Activated T-cell treated with anti-CD3 and anti-CD28 coated beads, Interleukin-2, amount 50 U/mL, for 1 hour (primary cell): ENCODE measurements around the gene HAUS7.

Experiments used
- DNase-seq: peaks from one replicate; pipeline ENCODE4 v3.0.0-alpha.2; 2020

HAUS7 gene

DNA sequence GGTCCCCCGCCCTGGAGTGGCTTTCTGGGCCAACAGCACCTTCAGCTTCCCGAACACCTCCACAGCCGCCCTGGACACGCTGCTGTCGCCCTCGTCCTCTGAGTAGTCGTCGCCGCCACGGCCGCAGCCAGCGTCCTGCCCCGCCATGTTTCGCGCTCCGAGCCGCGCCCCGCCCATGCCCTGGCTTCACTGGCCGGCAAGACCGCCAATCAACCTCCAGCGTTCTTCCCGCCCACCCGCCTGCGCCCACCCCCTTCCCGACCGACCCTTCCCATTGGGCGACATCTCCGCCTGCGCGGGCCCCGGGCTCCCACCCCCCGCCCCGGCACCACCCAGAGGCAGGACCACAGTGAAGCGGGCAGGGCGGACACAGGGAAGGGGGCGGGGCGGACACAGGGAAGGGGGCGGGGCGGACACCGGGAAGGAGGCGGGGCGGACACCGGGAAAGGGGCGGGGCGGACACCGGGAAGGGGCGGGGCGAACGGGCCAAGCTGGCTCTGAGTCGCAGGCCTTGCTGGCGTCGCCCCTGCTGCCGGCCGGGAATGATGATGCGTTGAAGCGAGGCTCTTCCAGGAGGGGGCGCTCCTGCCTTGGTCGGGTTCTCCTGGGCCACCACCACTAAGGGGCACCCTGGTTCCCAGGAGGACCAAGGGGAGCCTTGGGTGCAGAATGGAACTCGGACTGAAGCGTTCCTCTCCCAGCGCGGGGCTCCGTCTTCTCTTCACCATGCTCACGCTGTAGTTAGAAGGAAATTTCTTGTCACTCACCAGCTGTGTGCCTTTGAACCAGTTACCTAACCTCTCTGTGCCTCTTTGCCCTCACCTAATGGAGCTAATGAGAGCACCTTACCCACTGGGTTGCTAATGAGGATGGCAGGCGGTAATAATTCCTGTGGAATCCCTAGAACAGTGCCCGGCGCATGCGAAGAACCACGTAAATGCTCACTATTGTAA is at the start of gene HAUS7:
TSS of gene HAUS7 (minus strand) at position 166 of the 953 bp plus-strand sequence. CDS start at position 147, 19 bp downstream.
- peak; percentile 85 for DNase-seq

DNA sequence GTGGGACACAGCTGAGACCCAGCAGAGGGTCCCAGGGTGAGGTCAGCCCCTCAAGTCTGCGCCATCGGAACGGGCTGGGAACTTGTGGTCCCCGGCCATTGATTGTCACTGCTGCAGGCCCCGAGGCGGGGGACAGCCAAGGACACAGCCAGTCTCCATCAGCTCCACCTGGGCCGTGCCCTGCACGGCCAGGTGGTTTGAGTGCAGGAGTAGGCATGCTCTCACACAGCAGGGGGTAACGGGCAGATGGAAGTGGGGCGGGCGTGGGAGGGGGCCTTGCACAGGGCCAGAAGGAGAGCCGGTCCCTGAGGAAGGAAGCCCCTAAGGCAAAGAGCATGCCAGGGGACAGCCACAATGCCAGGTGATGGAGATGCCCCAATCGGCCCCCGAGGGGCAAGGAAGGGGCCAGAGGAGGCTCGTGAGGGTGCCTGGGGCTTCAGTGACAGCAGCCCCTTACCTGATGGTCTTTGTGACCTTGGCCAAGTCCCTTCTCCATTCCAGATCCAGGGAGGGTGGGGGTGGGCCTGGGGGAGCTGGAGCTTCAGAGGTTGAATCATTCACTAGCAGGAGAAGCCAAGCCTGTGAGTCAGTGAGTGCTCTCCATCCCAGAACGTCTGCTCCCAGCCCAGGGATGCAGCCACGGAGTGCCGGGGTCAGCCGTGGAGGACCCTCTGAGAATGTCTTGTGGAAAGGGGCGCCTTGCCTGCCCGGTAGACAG is 49.4 kb upstream of the HAUS7 start:
- DNase-seq = no peak

DNA sequence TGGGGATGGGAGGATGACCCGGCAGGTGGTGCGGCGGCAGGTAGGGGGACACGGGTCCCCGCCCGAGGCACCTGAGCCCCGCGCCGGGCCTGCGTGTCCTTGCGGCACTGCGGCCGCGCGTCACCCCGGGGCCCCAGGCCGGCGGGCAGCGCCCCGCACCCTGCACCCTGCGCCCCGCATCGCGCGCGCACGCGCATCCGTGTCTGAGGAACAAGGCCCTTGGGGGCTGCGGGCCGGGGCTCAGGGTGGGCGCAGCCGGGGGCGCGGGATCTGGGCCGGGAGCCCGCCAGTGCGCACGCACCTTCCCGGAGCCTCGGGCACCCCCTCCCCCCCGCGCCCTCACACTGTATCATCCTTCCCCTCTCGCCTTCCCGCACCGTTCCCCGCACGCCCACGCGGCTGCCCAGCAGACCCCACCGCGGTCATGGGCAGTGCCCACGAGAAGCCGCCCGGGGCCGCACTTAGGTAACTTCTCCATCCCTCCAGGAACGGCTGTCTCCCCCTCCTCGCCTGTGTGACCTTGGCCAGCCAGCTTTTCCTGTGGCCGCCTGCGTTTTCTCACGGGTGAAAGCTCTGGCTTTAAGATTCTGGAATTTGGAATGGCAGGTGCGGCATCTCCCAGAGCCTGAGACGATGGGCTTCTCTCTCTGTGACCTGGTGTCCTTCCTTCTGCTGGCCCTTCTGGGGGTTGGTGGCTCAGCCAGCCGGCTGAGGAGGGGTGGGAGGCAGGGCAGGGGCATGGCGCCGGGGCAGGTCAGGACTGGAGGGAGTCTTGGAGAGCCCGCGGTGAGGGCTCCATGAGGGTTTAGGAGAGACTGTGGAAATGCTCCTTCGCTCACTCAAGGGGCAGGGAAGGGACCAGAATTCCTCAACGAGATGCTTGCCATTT is 47.8 kb upstream of the HAUS7 start:
- no peak for DNase-seq

- DNase-seq = no peak
Measured at GRCh38 chrX:153517423-153517822, 47.0 kb upstream of the HAUS7 start, which contains the start of gene ATP2B3. Gene ATP2B3, plus strand, starts transcription at chrX:153517642. Its CDS starts 18,606 bp downstream, at chrX:153536248.

GRCh38 chrX:153516073-153516472 is 45.7 kb upstream of the HAUS7 start:
- no peak for DNase-seq

GRCh38 chrX:153515435-153515834 is 45.1 kb upstream of the HAUS7 start:
- no peak for DNase-seq

GRCh38 chrX:153514259-153514658 is 43.9 kb upstream of the HAUS7 start:
- DNase-seq = no peak

DNA sequence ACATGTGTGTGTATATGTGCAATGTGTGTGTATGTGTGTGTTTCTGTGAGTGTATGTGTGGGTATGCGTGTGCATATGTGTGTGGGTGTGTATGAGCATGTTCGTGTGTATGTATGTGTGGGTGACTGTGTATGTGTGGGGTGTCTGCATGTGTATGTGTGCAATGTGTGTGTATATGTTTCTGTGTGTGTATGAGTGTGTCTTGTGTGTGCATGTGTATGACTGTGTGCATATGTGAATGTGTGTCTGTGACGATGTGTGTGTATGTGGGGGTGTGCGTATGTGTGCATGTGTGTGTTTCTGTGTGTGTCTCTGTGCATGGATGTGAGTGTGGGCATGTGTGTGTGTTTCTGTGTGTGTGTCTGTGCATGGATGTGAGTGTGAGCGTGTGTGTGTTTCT is 42.9 kb upstream of the HAUS7 start:
- DNase-seq = no peak

DNA sequence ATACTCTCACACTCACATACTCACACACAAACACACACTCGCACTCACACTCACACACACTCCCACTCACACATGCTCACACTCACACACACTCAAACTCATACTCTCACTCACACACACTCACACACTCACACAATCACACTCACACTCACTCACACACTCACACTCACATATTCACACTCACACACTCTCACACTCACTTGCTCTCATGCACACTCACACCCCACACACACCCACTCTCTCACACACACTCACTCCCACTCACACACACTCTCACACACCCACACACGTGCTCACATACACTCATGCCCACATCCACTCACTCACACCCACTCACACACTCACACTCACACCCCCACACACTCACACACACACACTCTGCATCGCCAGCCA is 42.1 kb upstream of the HAUS7 start:
- DNase-seq = no peak

- DNase-seq = no peak
Measured at GRCh38 chrX:153511784-153512500, 41.6 kb upstream of the HAUS7 start.

GRCh38 chrX:153510383-153510782 is 40.0 kb upstream of the HAUS7 start:
- no peak for DNase-seq

DNA sequence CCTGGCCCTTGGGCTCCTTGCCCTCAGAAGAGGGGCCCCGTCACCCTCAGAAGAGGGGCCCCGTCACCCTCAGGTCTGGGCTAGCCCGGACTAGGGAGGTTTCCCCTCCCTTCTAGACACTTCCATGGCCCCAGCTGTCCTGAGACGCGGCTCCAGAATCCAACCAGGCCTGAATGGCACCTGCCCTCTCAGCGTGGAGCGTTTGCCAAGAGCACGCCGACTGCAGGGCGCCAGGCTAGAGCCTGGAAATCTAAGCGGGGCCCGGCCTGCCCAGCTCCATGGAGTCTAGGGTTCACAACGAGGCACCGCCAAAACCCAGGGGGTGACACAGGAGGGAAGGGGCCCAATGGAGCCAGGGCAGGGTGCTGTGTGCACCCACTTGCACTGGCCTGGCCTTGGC is 39.2 kb upstream of the HAUS7 start:
- DNase-seq = no peak

GRCh38 chrX:153507484-153508178 is 37.3 kb upstream of the HAUS7 start:
- peak; percentile 86 for DNase-seq

DNA sequence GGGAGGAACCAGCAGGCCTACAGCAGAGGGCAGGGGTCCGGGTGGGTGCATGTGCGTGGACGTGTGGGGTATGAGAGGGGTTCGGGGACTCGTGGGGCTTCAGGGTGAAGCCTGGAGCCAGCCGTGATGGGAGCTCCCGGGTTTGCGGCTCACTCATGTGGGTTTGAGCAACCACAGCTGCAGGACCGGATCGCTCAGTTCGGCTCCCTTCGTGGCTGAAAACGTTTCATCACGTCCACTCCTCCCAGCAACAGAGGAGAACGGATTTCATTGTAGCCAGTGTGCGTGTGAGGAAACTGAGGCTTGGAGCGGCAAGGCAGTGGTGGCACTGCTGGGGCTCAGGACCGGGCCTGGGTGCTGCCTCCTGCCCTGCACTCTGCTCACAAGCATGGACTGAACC is 35.0 kb upstream of the HAUS7 start:
- no peak for DNase-seq

DNA sequence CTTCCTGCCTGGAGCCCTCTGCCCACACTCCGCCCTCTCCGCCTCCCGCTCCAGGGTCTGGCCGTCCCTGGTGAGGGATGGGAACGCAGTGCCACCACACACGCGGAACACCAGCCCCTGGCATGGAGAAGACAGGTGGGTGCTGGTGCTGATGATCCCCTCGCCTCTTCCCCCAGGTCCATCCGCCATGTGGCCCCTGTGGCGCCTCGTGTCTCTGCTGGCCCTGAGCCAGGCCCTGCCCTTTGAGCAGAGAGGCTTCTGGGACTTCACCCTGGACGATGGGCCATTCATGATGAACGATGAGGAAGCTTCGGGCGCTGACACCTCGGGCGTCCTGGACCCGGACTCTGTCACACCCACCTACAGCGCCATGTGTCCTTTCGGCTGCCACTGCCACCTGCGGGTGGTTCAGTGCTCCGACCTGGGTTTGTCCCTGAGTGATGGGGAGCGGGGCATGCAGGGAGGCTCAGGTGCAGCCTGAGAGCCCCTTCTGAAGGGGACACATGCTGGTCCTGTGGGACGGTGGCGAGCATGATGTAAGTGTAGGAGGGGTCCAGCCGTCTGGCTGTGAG is 34.2 kb upstream of the HAUS7 start:
- DNase-seq = no peak

DNA sequence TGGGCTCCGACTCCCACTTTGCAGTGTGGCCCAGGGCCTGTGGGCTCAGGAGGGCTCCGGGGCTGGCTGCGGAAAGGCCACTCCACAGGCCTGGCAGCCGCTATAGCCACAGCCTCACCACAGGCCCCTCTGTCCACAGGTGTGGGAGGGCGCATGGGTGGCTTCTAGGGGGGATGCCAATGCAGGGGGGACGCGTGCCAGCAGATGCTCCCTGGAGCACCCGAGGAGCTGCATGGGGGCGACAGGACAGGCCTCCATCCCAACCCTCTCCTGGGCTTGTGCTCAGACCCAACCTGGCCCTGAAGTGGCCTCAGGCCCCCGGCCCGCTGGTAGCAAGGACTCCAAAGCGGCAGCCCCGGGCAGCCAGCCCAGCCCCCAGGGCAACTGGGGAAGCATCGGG is 32.4 kb upstream of the HAUS7 start:
- no peak for DNase-seq

- no peak for DNase-seq
Measured at GRCh38 chrX:153502131-153502530, 31.8 kb upstream of the HAUS7 start.

GRCh38 chrX:153501530-153501929 is 31.2 kb upstream of the HAUS7 start:
- no peak for DNase-seq

GRCh38 chrX:153500676-153501280 is 30.4 kb upstream of the HAUS7 start:
- no peak for DNase-seq

DNA sequence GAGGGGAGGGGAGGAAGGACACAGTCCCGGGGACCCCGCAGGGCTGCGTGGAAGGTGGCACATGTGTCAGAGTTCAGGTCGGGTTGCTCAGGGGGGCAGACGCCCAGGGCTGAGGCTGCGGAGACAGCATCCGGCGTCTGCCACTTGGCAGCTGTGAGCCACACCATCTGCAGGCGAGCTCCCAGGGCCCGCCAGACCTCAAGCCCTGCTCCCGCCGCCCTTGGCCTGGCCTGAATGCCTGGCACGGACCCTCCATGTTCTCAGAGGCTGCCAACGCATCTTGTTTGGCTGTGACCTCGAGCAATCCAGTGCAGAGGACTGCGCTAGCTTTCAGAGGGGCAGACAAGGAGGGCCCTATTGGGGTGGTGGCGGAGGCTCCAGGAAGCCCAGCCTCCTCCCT is 29.5 kb upstream of the HAUS7 start:
- no peak for DNase-seq

DNA sequence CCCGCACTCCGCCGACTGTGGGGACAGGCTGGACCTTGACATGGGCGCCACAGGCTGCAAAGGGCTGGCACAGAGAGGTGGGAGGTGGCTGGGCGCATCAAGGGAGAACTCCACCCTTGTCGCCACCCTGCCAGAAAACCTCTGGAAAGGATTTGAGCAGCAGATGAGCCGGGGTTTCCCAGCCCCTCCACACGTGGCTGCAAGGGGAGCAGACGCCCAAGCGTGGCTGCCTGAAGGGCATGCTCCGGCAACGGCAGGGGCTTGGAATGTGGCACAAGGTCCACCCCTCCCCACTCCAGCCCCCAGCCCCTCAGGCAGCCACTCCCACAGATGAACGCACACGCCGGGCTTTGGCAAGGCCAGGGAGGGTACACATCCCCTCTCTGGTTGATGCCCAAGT is 29.0 kb upstream of the HAUS7 start:
- DNase-seq = no peak
